PC-3 (cell line): ENCODE results near the gene SPARCL1.

ENCODE experiments used
- CTCF ChIP-seq: fragments of 300-600 bp; sonication (generic); conservative IDR thresholded peaks from 2 replicates; pipeline ENCODE4 v1.5.1; 2017; ENCODE audit warnings: antibody characterized with exemption, low read depth, mild to moderate bottlenecking, low read length
- EZH2phosphoT487 ChIP-seq: fragments of 300-600 bp; sonication (generic); IDR thresholded peaks from 2 replicates; pipeline ENCODE4 v1.6.1; 2018; ENCODE audit warnings: mild to moderate bottlenecking, antibody characterized with exemption, low read length, borderline replicate concordance

- no peak for TF ChIP-seq EZH2phosphoT487
- no peak for TF ChIP-seq CTCF
Measured at GRCh38 chr4:87531621-87532020, 2.4 kb upstream of the SPARCL1 start.
